H1 (cell line): ENCODE results near the gene VASH1. TPM values are rescaled to one million over a fixed set of nuclear protein-coding genes. Genes with fewer than 3 reads are reported as not detected.

Experiments
- CTCF ChIA-PET: fragments of 300-600 bp; sonication (Branson Sonifier 250); formaldehyde crosslinking; loops from one replicate; lab custom pipeline; 2021; ENCODE audit not compliant: partially characterized antibody; lab: Charles Lee
- POLR2A ChIA-PET: fragments of 300-600 bp; sonication (Branson Sonifier 250); formaldehyde crosslinking; loops from one replicate; lab custom pipeline; 2021; ENCODE audit warnings: inconsistent platforms; ENCODE audit not compliant: partially characterized antibody; lab: Charles Lee
- DNase-seq, 2 experiments: peaks; one replicate each; pipeline versions ENCODE4 v3.0.0 to v3.0.0-alpha.2; 2010 to 2022; ENCODE audit warnings: low spot score in 2 of 2, low read depth in 1 of 2, mixed read lengths in 1 of 2
- FAIRE-seq: peaks from 2 replicates; lab custom pipeline; 2011; peaks lifted over from hg19 to GRCh38; lab: Jason Lieb, UNC
- H2AFZ ChIP-seq: 2 replicates; pipeline ENCODE4 v1.8.1; 2012; ENCODE audit warnings: low read length, inconsistent platforms
- H2AK5ac ChIP-seq: 2 replicates; pipeline ENCODE4 v1.6.1; 2013; ENCODE audit warnings: low read depth, low read length
- H2BK120ac ChIP-seq: replicated peaks from 2 replicates; pipeline ENCODE3; 2013; ENCODE audit warnings: low read depth, low read length, inconsistent platforms
- H2BK12ac ChIP-seq: 2 replicates; pipeline ENCODE4 v1.6.1; 2013; ENCODE audit warnings: low read depth, low read length
- H2BK15ac ChIP-seq: 2 replicates; pipeline ENCODE4 v1.6.1; 2013; ENCODE audit warnings: low read length
- H2BK20ac ChIP-seq: 2 replicates; pipeline ENCODE4 v1.6.1; 2013; ENCODE audit warnings: low read length
- H2BK5ac ChIP-seq: 2 replicates; pipeline ENCODE4 v1.6.1; 2013; ENCODE audit warnings: low read depth, low read length
- H3K14ac ChIP-seq: 2 replicates; pipeline ENCODE4 v1.6.1; 2013; ENCODE audit warnings: inconsistent platforms; ENCODE audit not compliant: insufficient read length
- H3K18ac ChIP-seq: 2 replicates; pipeline ENCODE4 v1.6.1; 2013; ENCODE audit warnings: low read length; ENCODE audit errors: extremely low read depth
- H3K23ac ChIP-seq: 2 replicates; pipeline ENCODE4 v1.6.1; 2013; ENCODE audit warnings: inconsistent platforms; ENCODE audit not compliant: insufficient read length
- H3K23me2 ChIP-seq: 2 replicates; pipeline ENCODE4 v1.6.1; 2013; ENCODE audit warnings: low read depth, low read length
- H3K27ac ChIP-seq: 2 replicates; pipeline ENCODE4 v1.6.1; 2011; ENCODE audit warnings: low read depth, low read length, inconsistent platforms
- H3K27me3 ChIP-seq, 4 experiments: replicated peaks in 1 of 4; 1 replicate in 1 of 4; 2 replicates in 3 of 4; pipeline versions ENCODE4 v1.6.1 to v1.8.1; 2011 to 2013; ENCODE audit warnings: low read length in 3 of 4, mild to moderate bottlenecking in 3 of 4, inconsistent platforms in 2 of 4, mixed read lengths in 2 of 4, moderate library complexity in 1 of 4; ENCODE audit not compliant: control insufficient read depth in 3 of 4, insufficient read depth in 3 of 4; ENCODE audit errors: extremely low read depth in 1 of 4
- H3K36me3 ChIP-seq, 4 experiments: 2 replicates each; pipeline versions ENCODE4 v1.6.1 to v1.8.1; 2011 to 2013; ENCODE audit warnings: mild to moderate bottlenecking in 4 of 4, low read length in 3 of 4, moderate library complexity in 2 of 4, control low read depth in 1 of 4, inconsistent platforms in 1 of 4; ENCODE audit not compliant: insufficient read depth in 4 of 4, control insufficient read depth in 2 of 4
- H3K4ac ChIP-seq: replicated peaks from 2 replicates; pipeline ENCODE3; 2013; ENCODE audit warnings: low read length, low read depth, mixed read lengths, inconsistent platforms; ENCODE audit not compliant: insufficient read length
- H3K4me1 ChIP-seq, 4 experiments: replicated peaks in 1 of 4; 1 replicate in 1 of 4; 2 replicates in 3 of 4; pipeline versions ENCODE4 v1.6.1 to v1.8.1; 2011 to 2013; ENCODE audit warnings: low read length in 3 of 4, inconsistent platforms in 2 of 4, mixed read lengths in 1 of 4; ENCODE audit not compliant: insufficient read depth in 4 of 4, control insufficient read depth in 3 of 4
- H3K4me2 ChIP-seq, 2 experiments: 2 replicates each; pipeline versions ENCODE4 v1.6.1 to v1.8.1; 2011 to 2013; ENCODE audit warnings: low read depth in 2 of 2, low read length in 2 of 2, control low read depth in 1 of 2, inconsistent platforms in 1 of 2, mild to moderate bottlenecking in 1 of 2; ENCODE audit not compliant: insufficient read depth in 1 of 2
- H3K4me3 ChIP-seq, 4 experiments: fragments of 200-600, 300-600 bp in 1 of 4; sonication (generic), shearing (Covaris generic), sonication (Bioruptor Twin) in 1 of 4; 2 replicates each; pipeline versions ENCODE4 v1.5.1 to v1.8.1; 2011 to 2016; ENCODE audit warnings: low read length in 4 of 4, low read depth in 3 of 4, control low read depth in 2 of 4, inconsistent platforms in 2 of 4, mild to moderate bottlenecking in 2 of 4, mixed read lengths in 1 of 4, moderate library complexity in 1 of 4; ENCODE audit not compliant: insufficient read depth in 2 of 4; ENCODE audit errors: extremely low read depth in 1 of 4
- H3K56ac ChIP-seq: replicated peaks from 2 replicates; pipeline ENCODE3; 2013; ENCODE audit warnings: low read depth, mild to moderate bottlenecking, mixed read lengths, low read length, inconsistent platforms; ENCODE audit not compliant: insufficient read length
- H3K79me1 ChIP-seq: 2 replicates; pipeline ENCODE4 v1.6.1; 2013; ENCODE audit warnings: low read depth, low read length, control low read depth
- H3K79me2 ChIP-seq, 2 experiments: 2 replicates each; pipeline versions ENCODE4 v1.6.1 to v1.8.1; 2012 to 2013; ENCODE audit warnings: low read length in 2 of 2, mild to moderate bottlenecking in 2 of 2, inconsistent platforms in 1 of 2; ENCODE audit not compliant: insufficient read depth in 2 of 2, control insufficient read depth in 1 of 2
- H3K9ac ChIP-seq, 4 experiments: replicated peaks in 1 of 4; 1 replicate in 1 of 4; 2 replicates in 3 of 4; pipeline versions ENCODE4 v1.6.1 to v1.8.1; 2011 to 2013; ENCODE audit warnings: low read depth in 3 of 4, low read length in 3 of 4, control low read depth in 2 of 4, mild to moderate bottlenecking in 2 of 4, moderate library complexity in 2 of 4, inconsistent platforms in 1 of 4; ENCODE audit errors: extremely low read depth in 1 of 4
- H3K9me3 ChIP-seq, 2 experiments: 2 replicates each; pipeline versions ENCODE4 v1.6.1 to v1.8.1; 2012 to 2013; ENCODE audit warnings: mild to moderate bottlenecking in 2 of 2, moderate library complexity in 2 of 2, control low read depth in 1 of 2, inconsistent platforms in 1 of 2, low read depth in 1 of 2, low read length in 1 of 2, mixed read lengths in 1 of 2; ENCODE audit not compliant: insufficient read depth in 2 of 2
- H4K20me1 ChIP-seq, 2 experiments: replicated peaks in 1 of 2; 2 replicates each; pipeline versions ENCODE3 to v1.8.1; 2011 to 2013; ENCODE audit warnings: inconsistent platforms in 2 of 2, low read length in 2 of 2, mild to moderate bottlenecking in 1 of 2; ENCODE audit not compliant: insufficient read depth in 2 of 2, control insufficient read depth in 1 of 2
- H4K5ac ChIP-seq: 2 replicates; pipeline ENCODE4 v1.6.1; 2013; ENCODE audit warnings: low read length, low read depth, mixed read lengths, inconsistent platforms; ENCODE audit not compliant: insufficient read length
- H4K8ac ChIP-seq: 2 replicates; pipeline ENCODE4 v1.8.0; 2013; ENCODE audit warnings: mild to moderate bottlenecking, moderate library complexity, low read length, inconsistent platforms; ENCODE audit not compliant: insufficient read depth; ENCODE audit errors: extremely low read depth
- H4K91ac ChIP-seq: replicated peaks from 2 replicates; pipeline ENCODE3; 2013; ENCODE audit warnings: low read length, mixed read lengths, inconsistent platforms; ENCODE audit not compliant: insufficient read length
- ASH2L ChIP-seq: fragments of 200-600, 300-600 bp; sonication (generic); IDR thresholded peaks from one replicate; pipeline ENCODE4 v1.7.1; 2017; ENCODE audit warnings: low read length
- ATF3 ChIP-seq: IDR thresholded peaks from 2 replicates; pipeline ENCODE4 v1.6.1; 2011; ENCODE audit warnings: low read depth, mild to moderate bottlenecking, low read length; ENCODE audit not compliant: insufficient read depth
- CEBPB ChIP-seq: IDR thresholded peaks from 2 replicates; pipeline ENCODE4 v1.6.1; 2012; ENCODE audit warnings: low read depth, low read length
- EP300 ChIP-seq, 2 experiments: IDR thresholded peaks; 1 replicate in 1 of 2; 2 replicates in 1 of 2; pipeline ENCODE4 v1.6.1; 2011 to 2012; ENCODE audit warnings: low read depth in 2 of 2, low read length in 2 of 2, mild to moderate bottlenecking in 2 of 2, borderline replicate concordance in 1 of 2, inconsistent platforms in 1 of 2, moderate library complexity in 1 of 2
- POU5F1 ChIP-seq: IDR thresholded peaks from 2 replicates; pipeline ENCODE4 v1.6.1; 2011; ENCODE audit warnings: low read depth, mild to moderate bottlenecking, low read length, moderate library complexity
- RBBP5 ChIP-seq: IDR thresholded peaks from 2 replicates; pipeline ENCODE4 v1.7.1; 2012; ENCODE audit warnings: low read depth, mild to moderate bottlenecking, inconsistent platforms, low read length, moderate library complexity, borderline replicate concordance
- SP1 ChIP-seq: IDR thresholded peaks from 2 replicates; pipeline ENCODE4 v1.6.1; 2011; ENCODE audit warnings: low read depth, low read length
- SRF ChIP-seq: IDR thresholded peaks from 2 replicates; pipeline ENCODE4 v1.6.1; 2011; ENCODE audit warnings: mild to moderate bottlenecking, low read depth, low read length, moderate library complexity
- YY1 ChIP-seq: IDR thresholded peaks from 2 replicates; pipeline ENCODE4 v1.6.1; 2011; ENCODE audit warnings: low read depth, mild to moderate bottlenecking, low read length
- WGBS, 2 experiments: shearing (Covaris generic) in 1 of 2; methylation state at CpG; one replicate each; pipeline versions ENCODE4 v1.1.6 to v1.1.7; 2013 to 2015; ENCODE audit warnings: low lambda C conversion rate in 2 of 2, mixed read lengths in 2 of 2, inconsistent platforms in 1 of 2, low coverage in 1 of 2, missing lambda C conversion rate in 1 of 2; ENCODE audit not compliant: insufficient replicate concordance in 2 of 2, insufficient coverage in 1 of 2, insufficient read length in 1 of 2; ENCODE audit errors: extremely low coverage in 1 of 2, missing lambda C conversion rate in 1 of 2; 5-methylcytosine and 5-hydroxymethylcytosine counted together
- polyA plus RNA-seq, 7 experiments: library from polyadenylated mRNA; depleted of rRNA in 3 of 7; stranded (reverse) in 5 of 7; unstranded in 2 of 7; fragments of >200 nt in 5 of 7; fragments of 200-250 nt in 2 of 7; gene quantifications; 1 replicate in 5 of 7; 2 replicates in 1 of 7; 4 replicates in 1 of 7; pipeline versions ENCODE4 v1.2.1 to v1.2.3, GENCODE V29; 2011 to 2013; ENCODE audit warnings: missing spikeins in 2 of 7, mixed read lengths in 2 of 7
- total RNA-seq: library from RNA; stranded (reverse); fragmentation: NEBNext Ultra II Directional; extraction: Animal tissue kit (Norgen Biotek cat#: 25700); gene quantifications from 2 replicates; pipeline ENCODE4 v1.2.1, GENCODE V29; 2021

The VASH1 gene
- total and polyA plus RNA-seq, 2 of the 8 experiments (the other 6 are each of a cell fraction or from before 2014, with no cell fraction given): 3.1 to 6.4 TPM

- 90% methylated on average over 6 of the region's 6 CpGs; no CpG with 5 or more reads in 1 of the 2 experiments for WGBS, 2 experiments
- ChIA-PET CTCF (interaction anchor here (1.0 to 10.1 kb wide), 4 partner anchors 26 to 55 kb away, joined by 3 to 70 read pairs (median 26); no protein-coding TSS in a partner anchor), POLR2A (no interaction called here)
- peaks cover 0 to 6% (median 2%) of the 10 kb centered on the region in 4 experiments; a peak in 3 of 7 replicates for H3K4me1 ChIP-seq
- H3K23me2 ChIP-seq: peaks cover 6% of the 10 kb centered on the region
- no peak overlapping the region for H2AFZ ChIP-seq
- H3K79me2 ChIP-seq: no peaks in the 10 kb centered on the region
- no peak overlapping the region for H4K5ac ChIP-seq
- H3K4me2 ChIP-seq: no peak overlapping the region
- H3K4ac ChIP-seq: no peak overlapping the region
- H2BK12ac ChIP-seq: no peak overlapping the region
- H3K9me3 ChIP-seq: no peaks in the 10 kb centered on the region
- FAIRE-seq (no peak), DNase-seq (no peak)
- no peak overlapping the region for H3K14ac ChIP-seq
- H2BK15ac ChIP-seq: no peak overlapping the region
- H3K27ac ChIP-seq: no peak overlapping the region
- no peaks in the 10 kb centered on the region for H3K79me1 ChIP-seq
- no peak overlapping the region for H4K8ac ChIP-seq
- no peak overlapping the region for H3K9ac ChIP-seq
- H3K27me3 ChIP-seq: peaks cover 12 to 26% (median 17%) of the 10 kb centered on the region in 4 experiments
- no peaks in the 10 kb centered on the region for H3K36me3 ChIP-seq
- H4K20me1 ChIP-seq: no peaks in the 10 kb centered on the region
- no peak overlapping the region for H2BK120ac ChIP-seq
- H3K18ac ChIP-seq: no peak overlapping the region
- no peak overlapping the region for H2BK20ac ChIP-seq
- no peak overlapping the region for H2AK5ac ChIP-seq
- no peak overlapping the region for H3K56ac ChIP-seq
- no peak overlapping the region for H2BK5ac ChIP-seq
- no peak overlapping the region for H3K4me3 ChIP-seq
- no peak overlapping the region for H3K23ac ChIP-seq
- H4K91ac ChIP-seq: no peak overlapping the region
- no peak for TF ChIP-seq EP300 (IDR thresholded peaks at IDR 0.05; ENCODE audit: borderline replicate concordance in 1 of 2, low read depth in 2 of 2, low read length in 2 of 2)
- no peak for TF ChIP-seq YY1
- TF ChIP-seq ASH2L: no peak
- TF ChIP-seq RBBP5: no peak
- no peak for TF ChIP-seq SP1
- TF ChIP-seq CEBPB: no peak
- no peak for TF ChIP-seq POU5F1
- no peak for TF ChIP-seq ATF3
- TF ChIP-seq SRF: no peak
Measured at GRCh38 chr14:76756371-76756750, 4.9 kb upstream of the VASH1 start.
